K562 (cell line): ENCODE data around the gene ACOT7. TPM values are rescaled to one million over a fixed set of nuclear protein-coding genes. Genes with fewer than 3 reads are reported as not detected.
"Not testable (repeated sequence)": the region's sequence is repeated elsewhere in the genome, so short reads cannot be mapped to it uniquely, and the experiment has no call there.

ENCODE experiments used
- ATAC-seq: fragments of 200-7000 bp; cut with Tn5 transposase; 3 replicates; pipeline ENCODE4 v1.9.1; 2020; ENCODE audit warnings: moderate library complexity
- BruUV-seq: library from RNA; stranded (reverse); fragments of 400-500 nt; replicated peaks from 2 replicates; lab custom pipeline; 2021; lab: Mats Ljungman, UMichigan
- CTCF ChIA-PET: fragments of 300-600 bp; formaldehyde crosslinking; extraction: SDS; loops from one replicate; lab custom pipeline; 2021; ENCODE audit warnings: low intra/inter-chr PET ratio; lab: Yijun Ruan, JAX
- POLR2A ChIA-PET: fragments of 300-600, 350-650 bp; sonication (Branson Sonifier 250); formaldehyde crosslinking; extraction: SDS; loops from one replicate; lab custom pipeline; 2021; ENCODE audit warnings: antibody characterized with exemption, inconsistent platforms; lab: Yijun Ruan, JAX
- DNase-seq, 4 experiments: peaks; one replicate each; pipeline versions ENCODE4 v3.0.0 to v3.0.0-alpha.2; 2011 to 2018; ENCODE audit warnings: low spot score in 3 of 4, mixed read lengths in 3 of 4; ENCODE audit errors: extremely low read depth in 1 of 4
- FAIRE-seq: peaks from 2 replicates; lab custom pipeline; 2011; peaks lifted over from hg19 to GRCh38; lab: Jason Lieb, UNC
- H2AFZ ChIP-seq: 2 replicates; pipeline ENCODE4 v1.6.0; 2011; ENCODE audit warnings: low read depth, low read length, control low read depth, inconsistent platforms
- H3K27ac ChIP-seq: fragments of 200-600 bp; 3 replicates; pipeline ENCODE4 v1.8.0; 2011; ENCODE audit warnings: low read depth, mild to moderate bottlenecking, control low read depth, inconsistent platforms, low read length, moderate library complexity, mixed read lengths; ENCODE audit errors: extremely low read depth
- H3K27me3 ChIP-seq, 2 experiments: fragments of 300-600 bp in 1 of 2; 2 replicates in 1 of 2; 3 replicates in 1 of 2; pipeline versions ENCODE4 v1.6.0 to v1.8.0; 2011; ENCODE audit warnings: inconsistent platforms in 2 of 2, low read length in 2 of 2, mild to moderate bottlenecking in 1 of 2, mixed read lengths in 1 of 2, moderate library complexity in 1 of 2; ENCODE audit not compliant: control insufficient read depth in 2 of 2, insufficient read depth in 2 of 2
- H3K36me3 ChIP-seq: fragments of 300-600 bp; 3 replicates; pipeline ENCODE4 v1.8.0; 2011; ENCODE audit warnings: mild to moderate bottlenecking, low read length, inconsistent platforms; ENCODE audit not compliant: control insufficient read depth, insufficient read depth
- H3K4me1 ChIP-seq, 2 experiments: fragments of 200-600 bp in 1 of 2; replicated peaks in 1 of 2; 2 replicates in 1 of 2; 3 replicates in 1 of 2; pipeline versions ENCODE4 v1.5.1 to v1.8.0; 2011; ENCODE audit warnings: inconsistent platforms in 2 of 2, low read length in 2 of 2, mild to moderate bottlenecking in 1 of 2, mixed read lengths in 1 of 2, moderate library complexity in 1 of 2; ENCODE audit not compliant: control insufficient read depth in 2 of 2, insufficient read depth in 2 of 2
- H3K4me2 ChIP-seq: 2 replicates; pipeline ENCODE4 v1.6.1; 2011; ENCODE audit warnings: low read length, control low read depth, inconsistent platforms, mixed read lengths; ENCODE audit not compliant: insufficient read depth
- H3K4me3 ChIP-seq: fragments of 200-600 bp; sonication (generic), shearing (Covaris generic); 2 replicates; pipeline ENCODE4 v1.5.1; 2016; ENCODE audit warnings: control low read depth, inconsistent platforms
- H3K79me2 ChIP-seq: fragments of 200-600 bp; 3 replicates; pipeline ENCODE4 v1.8.0; 2011; ENCODE audit warnings: low read length, inconsistent platforms; ENCODE audit not compliant: control insufficient read depth, insufficient read depth
- H3K9ac ChIP-seq, 2 experiments: 2 replicates each; pipeline versions ENCODE4 v1.6.0 to v1.6.1; 2011; ENCODE audit warnings: low read depth in 2 of 2, low read length in 2 of 2, control low read depth in 1 of 2, inconsistent platforms in 1 of 2, mild to moderate bottlenecking in 1 of 2, mixed read lengths in 1 of 2; ENCODE audit not compliant: insufficient read depth in 1 of 2
- H3K9me1 ChIP-seq: one replicate; pipeline ENCODE4 v1.6.0; 2011; ENCODE audit warnings: inconsistent platforms, mild to moderate bottlenecking, low read length, moderate library complexity; ENCODE audit not compliant: control insufficient read depth, insufficient read depth
- H3K9me3 ChIP-seq: replicated peaks from 2 replicates; pipeline ENCODE4 v1.5.1; 2011; ENCODE audit warnings: low read depth, low read length, inconsistent platforms; ENCODE audit not compliant: control insufficient read depth, insufficient read depth
- H4K20me1 ChIP-seq: replicated peaks from 2 replicates; pipeline ENCODE4 v1.6.1; 2011; ENCODE audit warnings: low read length, inconsistent platforms, mixed read lengths; ENCODE audit not compliant: control insufficient read depth, insufficient read depth
- NFIC ChIP-seq: fragments of 450-650 bp; IDR thresholded peaks from 2 replicates; pipeline ENCODE4 v1.6.1; 2017; ENCODE audit warnings: mild to moderate bottlenecking, inconsistent platforms
- NFIX ChIP-seq: fragments of 250-450 bp; sonication (Bioruptor Pico); IDR thresholded peaks from 2 replicates; pipeline ENCODE4 v1.4.0; 2020; ENCODE audit warnings: low read depth, mild to moderate bottlenecking, moderate library complexity
- SOX6 ChIP-seq: fragments of 450-650 bp; IDR thresholded peaks from 2 replicates; pipeline ENCODE4 v1.6.1; 2014; ENCODE audit warnings: mild to moderate bottlenecking
- WGBS: fragments of 100-300 bp; shearing (Covaris generic); methylation state at CpG from one replicate; pipeline ENCODE4 v1.1.6; 2016; ENCODE audit warnings: low coverage, mixed read lengths; ENCODE audit not compliant: insufficient coverage; ENCODE audit errors: missing lambda C conversion rate; 5-methylcytosine and 5-hydroxymethylcytosine counted together
- in situ Hi-C: fragments of 300-500 bp; cut with MboI; formaldehyde crosslinking; loops from 4 replicates; pipeline ENCODE4 v1.15.0; 2018; ENCODE audit warnings: inconsistent platforms, mixed read lengths
- intact Hi-C: fragments of 100-400 bp; cut with micrococcal nuclease; formaldehyde crosslinking; loops from 2 replicates; pipeline ENCODE4 v1.14.2; 2022
- polyA plus RNA-seq, 8 experiments: library from polyadenylated mRNA; depleted of rRNA in 4 of 8; stranded (reverse) in 5 of 8; unstranded in 3 of 8; fragments of >200 nt; fragmentation: Nextera tagmentation in 2 of 8; fragmentation: Illumina TruSeq in 1 of 8; extraction: Ambion mirVana in 2 of 8; extraction: Trizol in 1 of 8; gene quantifications; 2 replicates each; pipeline versions ENCODE4 v1.2.1 to v1.2.3, GENCODE V29; 2011 to 2014; ENCODE audit warnings: inconsistent platforms in 1 of 8, missing spikeins in 1 of 8
- total RNA-seq, 7 experiments: library from RNA; depleted of rRNA in 6 of 7; stranded (reverse); fragments of >200 nt in 6 of 7; fragmentation: Illumina TruSeq in 2 of 7; extraction: Trizol in 2 of 7; gene quantifications; 2 replicates each; pipeline versions ENCODE4 v1.2.1 to v1.2.3, GENCODE V29; 2011 to 2021; ENCODE audit warnings: low replicate concordance in 1 of 7

Gene ACOT7
- total and polyA plus RNA-seq, 9 of the 15 experiments (the other 6 are each of a cell fraction or from before 2014, with no cell fraction given) = 7.0 to 92.6 (median 37.2) TPM

DNA sequence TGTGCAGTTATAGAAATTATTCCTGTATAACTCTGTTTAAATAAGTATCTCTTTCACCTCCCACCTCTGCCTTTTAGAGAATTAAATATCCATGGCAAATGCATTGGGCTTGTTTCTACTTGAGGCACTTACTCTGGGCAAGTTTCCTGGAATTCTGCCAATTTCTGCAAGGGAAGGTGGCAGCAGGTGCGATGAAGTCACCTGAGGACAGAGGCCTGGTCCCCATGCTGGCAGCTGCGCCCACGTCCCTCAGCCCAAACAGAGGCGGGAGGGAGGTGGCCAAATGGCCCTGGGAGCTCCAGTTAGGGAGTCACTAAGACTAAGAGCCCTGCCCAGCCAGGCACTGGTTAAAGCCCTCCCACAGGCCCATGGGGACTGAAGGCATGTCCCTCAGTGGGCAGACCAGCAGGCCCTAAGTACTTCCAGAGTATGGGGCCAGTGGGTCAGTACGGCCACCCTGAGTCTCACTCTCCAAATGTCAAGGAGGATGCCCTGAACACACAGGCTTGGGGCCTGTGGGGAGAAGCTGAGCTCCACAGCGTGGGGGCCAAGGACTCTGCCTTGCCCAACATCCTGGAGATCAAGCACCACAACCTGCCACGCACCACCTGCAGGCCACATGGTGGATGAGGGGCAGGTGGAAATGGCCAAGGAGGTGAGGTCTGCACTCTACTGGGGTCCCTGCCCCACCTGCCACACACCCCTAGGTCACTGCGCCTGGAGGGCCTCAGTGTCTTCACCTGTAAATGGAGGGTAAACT is 19.4 kb downstream of the ACOT7 start:
- no peak overlapping the region for H3K27ac ChIP-seq
- ChIA-PET CTCF (no interaction called here), POLR2A (interaction anchor here (1.0 to 1.4 kb wide), 2 partner anchors 12 to 35 kb away, joined by 3 to 4 read pairs; no protein-coding TSS in a partner anchor)
- H3K9me1 ChIP-seq = no peaks in the 10 kb centered on the region
- H2AFZ ChIP-seq = no peak overlapping the region
- FAIRE-seq (no peak), DNase-seq (no peak)
- WGBS = 80% methylated on average over 8 of the region's 8 CpGs
- no TSS peak for BruUV-seq
- peaks cover 5% of the 10 kb centered on the region; the same call in 2 of the 3 replicates for H3K79me2 ChIP-seq
- H4K20me1 ChIP-seq = peaks cover 11% of the 10 kb centered on the region; the same call in 1 of the 2 replicates
- in situ Hi-C loops = no loop called here
- peaks cover 0 to 13% of the 10 kb centered on the region in 2 experiments; a peak in 3 of 5 replicates for H3K4me1 ChIP-seq
- no peaks in the 10 kb centered on the region; the same call in 2 of the 3 replicates for H3K36me3 ChIP-seq
- peak overlapping the region in 1 of 2 experiments; percentile 48; a peak in 2 of 4 replicates for H3K9ac ChIP-seq
- no peak overlapping the region for H3K4me3 ChIP-seq
- no peak for TF ChIP-seq SOX6
- peak; percentile 78 for TF ChIP-seq NFIC
- TF ChIP-seq NFIX (CRISPR knock-in tag) = 0 out of 2 replicates have a peak, but pooled peaks have one; percentile 6
- TF ChIP-seq, all 486 proteins: peak for 2
- intact Hi-C loops = no loop called here
- ATAC-seq = no peak
- Histone ChIP-seq H3K4me2 (no peak overlapping the region), H3K9me3 (no peaks in the 10 kb centered on the region), H3K27me3 (no peaks in the 10 kb centered on the region)

DNA sequence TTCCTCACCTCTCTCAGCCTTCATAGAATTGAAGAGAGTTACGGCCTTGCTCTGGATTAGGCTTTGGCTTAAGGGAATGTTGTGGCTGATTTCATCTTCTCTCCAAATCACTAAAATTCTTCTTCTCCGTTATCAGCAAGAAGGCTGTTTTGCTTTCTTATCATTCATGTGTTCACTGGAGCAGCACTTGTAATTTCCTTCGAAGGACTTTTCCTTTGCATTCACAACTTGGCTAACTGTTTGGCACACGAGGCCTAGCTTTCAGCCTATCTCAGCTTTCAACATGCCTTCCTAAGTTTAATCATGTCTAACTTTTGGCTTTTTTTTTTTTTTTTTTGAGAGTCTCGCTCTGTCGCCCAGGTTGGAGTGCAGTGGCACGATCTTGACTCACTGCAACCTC is 21.3 kb downstream of the ACOT7 start:
- H3K36me3 ChIP-seq, FAIRE-seq, H3K27ac ChIP-seq, intact Hi-C loops, H3K27me3 ChIP-seq, H4K20me1 ChIP-seq, H3K9ac ChIP-seq, H3K9me3 ChIP-seq, H2AFZ ChIP-seq, H3K79me2 ChIP-seq, BruUV-seq, H3K4me3 ChIP-seq, CTCF ChIA-PET, H3K9me1 ChIP-seq, ATAC-seq, H3K4me2 ChIP-seq, DNase-seq, in situ Hi-C loops: not testable (repeated sequence)
- POLR2A ChIA-PET = interaction anchor here (1.2 to 2.0 kb wide), 3 partner anchors 11 to 20 kb away, joined by 3 to 7 read pairs (median 3); no protein-coding TSS in a partner anchor
- WGBS = 47% methylated on average over 7 of the region's 7 CpGs
- H3K4me1 ChIP-seq = peaks cover 0 to 12% of the 10 kb centered on the region in 2 experiments; a peak in 2 of 5 replicates
